Melanocyte of skin (primary cell): ENCODE data around the gene MTFR1L. TPM values are rescaled to one million over a fixed set of nuclear protein-coding genes. Genes with fewer than 3 reads are reported as not detected.

Experiments used
- small RNA-seq, 2 donors: library from RNA; depleted of rRNA; stranded (forward); fragments of <200 nt; gene quantifications; one replicate each; pipeline ENCODE3, GENCODE V24; 2012
- total RNA-seq, 2 donors: library from RNA; depleted of rRNA; stranded (reverse); fragments of >200 nt; gene quantifications; 2 replicates each; pipeline ENCODE4 v1.2.3, GENCODE V29; 2012

MTFR1L gene
- 10 to 100 TPM; 41.0 to 42.6 TPM for total RNA-seq

GRCh38 chr1:25819491-25820246 lies at the start of gene MTFR1L:
Gene MTFR1L, plus strand, starts transcription at chr1:25819954. Its CDS starts 3,151 bp downstream, at chr1:25823105.

GRCh38 chr1:25799935-25800702 lies 19.6 kb upstream of the MTFR1L start, which contains the start of gene SELENON:
Gene SELENON, plus strand, starts transcription at chr1:25800193. Its CDS starts 38 bp downstream, at chr1:25800231.

GRCh38 chr1:25858906-25859789 lies 39.4 kb downstream of the MTFR1L start, which contains the start of gene AUNIP:
Gene AUNIP, minus strand, starts transcription at chr1:25859457. Its CDS starts 100 bp downstream, at chr1:25859357.

DNA sequence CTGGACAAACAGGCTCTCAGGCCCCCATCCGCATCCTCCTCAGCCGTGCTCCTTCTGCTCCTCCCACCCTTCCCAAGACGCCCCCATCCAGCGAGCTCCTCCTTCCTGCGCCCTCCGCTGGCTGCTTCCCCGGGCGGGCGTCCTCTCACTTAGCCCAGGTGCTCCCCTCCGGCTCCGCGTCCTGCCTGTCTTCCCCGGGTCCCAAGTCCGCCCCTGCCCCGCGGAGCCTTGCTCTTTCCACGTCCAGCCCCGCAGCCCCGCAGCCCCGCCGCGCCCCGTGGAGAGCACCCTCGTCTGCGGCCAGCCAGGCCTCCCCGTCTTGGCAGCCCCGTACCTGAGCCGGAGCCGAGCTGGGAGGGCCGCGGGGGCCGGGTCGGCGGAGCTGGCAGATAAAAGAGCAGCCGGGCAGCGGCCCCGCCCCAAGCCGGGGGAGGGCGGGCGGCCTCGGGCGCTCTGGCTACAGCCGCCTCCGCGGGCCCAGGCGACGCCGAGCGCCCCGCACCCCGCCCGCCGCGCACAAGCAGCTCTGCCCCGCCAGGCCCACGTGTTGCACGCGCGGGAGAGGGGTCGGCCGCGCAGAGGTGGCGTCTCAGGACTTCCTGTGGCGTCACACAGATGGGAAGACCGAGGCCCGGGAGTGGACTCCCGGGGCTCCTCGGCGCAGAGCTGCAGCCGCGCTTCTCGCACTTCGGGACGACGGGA lies 55.6 kb downstream of the MTFR1L start, which contains the start of gene PAQR7:
PAQR7 (minus strand) TSS at position 555 of the 702 bp plus-strand sequence. CDS start 11,869 bp downstream, outside the sequence.

Small RNA genes within 50 kb of the gene (small RNA-seq; reads per million reads assigned to genes)
- 0 reads per million in 2 donors for gene RF00019

Other genes with a start within 250 kb of the MTFR1L start
- 1 to 10 TPM; 4.3 to 4.5 TPM for gene MAN1C1, start 203.2 kb upstream of the MTFR1L start, total RNA-seq
- 10 to 100 TPM; 40.6 to 48.6 TPM for gene SELENON, start 19.8 kb upstream of the MTFR1L start, total RNA-seq
- 10 to 100 TPM in 1 of 2 donors, 1 to 10 TPM in 1; 7.6 to 14.0 TPM for gene AUNIP, start 39.5 kb downstream of the MTFR1L start, total RNA-seq
- 1 to 10 TPM; 4.7 to 5.9 TPM for gene PAQR7, start 55.8 kb downstream of the MTFR1L start, total RNA-seq
- 100 to 1,000 TPM; 102 to 144 TPM for gene STMN1, start 86.5 kb downstream of the MTFR1L start, total RNA-seq
- 10 to 100 TPM; 12.3 to 18.2 TPM for gene PAFAH2, start 178.1 kb downstream of the MTFR1L start, total RNA-seq
- 1 to 10 TPM; 3.4 to 8.0 TPM for gene EXTL1, start 201.8 kb downstream of the MTFR1L start, total RNA-seq
- gene SLC30A2, start 226.2 kb downstream of the MTFR1L start, total RNA-seq, result under 1 TPM; under 0.01 to 0.33 TPM
- 100 to 1,000 TPM in 1 of 2 donors, 10 to 100 TPM in 1; 86.0 to 104 TPM for gene TRIM63, start 247.7 kb downstream of the MTFR1L start, total RNA-seq